ENCODE measurements around the gene INTS11.

Gene INTS11

DNA sequence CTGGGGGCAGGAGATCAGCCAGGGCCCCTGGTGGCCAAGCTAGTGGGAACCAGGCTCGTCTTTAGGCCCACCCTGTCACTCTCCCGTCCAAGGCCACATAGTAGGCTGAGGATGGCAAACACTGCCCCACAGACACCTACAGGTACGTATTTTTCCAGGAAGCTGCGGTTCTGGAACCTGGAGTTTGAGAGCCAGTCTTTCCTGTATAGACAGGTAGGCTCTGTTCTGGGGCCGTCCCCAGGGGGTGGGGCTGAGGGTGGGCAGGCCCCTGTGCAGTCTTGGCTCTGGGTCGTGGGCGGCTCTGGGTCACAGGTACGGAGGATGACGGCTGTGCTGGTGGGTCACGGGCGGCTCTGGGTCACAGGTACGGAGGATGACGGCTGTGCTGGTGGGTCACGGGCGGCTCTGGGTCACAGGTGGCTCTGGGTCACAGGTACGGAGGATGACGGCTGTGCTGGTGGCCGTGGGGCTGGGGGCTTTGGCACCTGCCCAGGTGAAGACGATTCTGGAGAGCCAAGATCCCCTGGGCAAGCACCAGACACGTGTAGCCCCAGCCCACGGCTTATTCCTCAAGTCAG is 13.9 kb downstream of the INTS11 start:
- TF ChIP-seq JUND (IDR thresholded peaks at IDR 0.05; ENCODE audit: low read depth): no peak
- peak in 1 of 2 experiments; percentile 83 for DNase-seq (ENCODE audit: low read depth in 1 of 2, low spot score in 1 of 2)
- in situ Hi-C loops (cut with HindIII; ENCODE audit: low pct_unique_long_range_greater_than_20kb, low sequenced_read_pairs): no loop called here

DNA sequence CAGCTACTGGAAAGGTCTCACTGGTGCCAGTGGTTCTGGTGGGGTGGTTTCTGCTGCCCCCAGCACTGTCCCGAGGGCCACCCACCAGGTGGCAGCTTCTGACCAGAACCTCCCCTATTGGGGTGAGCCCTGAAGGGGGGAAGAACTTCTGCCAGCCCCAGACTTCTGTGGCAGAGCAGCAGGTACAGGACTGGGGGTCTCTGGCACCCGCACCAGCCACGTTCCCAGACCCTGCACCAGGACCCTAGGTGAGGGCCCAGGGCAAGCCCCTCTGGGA is 14.4 kb downstream of the INTS11 start:
- DNase-seq (ENCODE audit: low read depth in 1 of 2, low spot score in 1 of 2): no peak
- in situ Hi-C loops (cut with HindIII; ENCODE audit: low pct_unique_long_range_greater_than_20kb, low sequenced_read_pairs): no loop called here
- TF ChIP-seq JUND (IDR thresholded peaks at IDR 0.05; ENCODE audit: low read depth): no peak

GRCh38 chr1:1309251-1310108 is 15.0 kb downstream of the INTS11 start:
- no peak for TF ChIP-seq JUND (IDR thresholded peaks at IDR 0.05; ENCODE audit: low read depth)
- in situ Hi-C loops (cut with HindIII; ENCODE audit: low pct_unique_long_range_greater_than_20kb, low sequenced_read_pairs): no loop called here
- peak in 1 of 2 experiments; percentile 52 for DNase-seq (ENCODE audit: low read depth in 1 of 2, low spot score in 1 of 2)

DNA sequence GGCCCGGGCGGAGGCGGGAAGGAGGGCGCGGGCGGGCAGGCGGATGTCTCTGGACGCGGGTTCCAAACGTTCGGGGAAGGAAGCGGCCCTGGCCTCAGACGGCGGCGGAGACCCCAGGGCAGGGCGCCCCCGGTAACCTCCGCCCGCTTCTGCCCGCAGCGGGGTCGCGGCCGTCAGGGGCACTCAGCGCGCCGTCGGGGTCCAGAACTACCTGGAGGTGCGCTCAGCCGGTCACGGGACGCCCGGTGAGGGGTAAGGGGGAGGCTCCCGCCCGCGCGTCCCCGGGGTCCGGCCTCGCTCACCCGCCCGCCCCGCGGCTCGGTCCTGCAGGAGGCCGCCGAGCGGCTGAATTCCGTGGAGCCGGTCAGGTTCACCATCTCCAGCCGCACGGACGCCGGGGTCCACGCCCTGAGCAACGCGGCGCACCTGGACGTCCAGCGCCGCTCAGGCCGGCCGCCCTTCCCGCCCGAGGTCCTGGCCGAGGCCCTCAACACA is 15.7 kb downstream of the INTS11 start:
- TF ChIP-seq JUND (IDR thresholded peaks at IDR 0.05; ENCODE audit: low read depth): no peak

DNA sequence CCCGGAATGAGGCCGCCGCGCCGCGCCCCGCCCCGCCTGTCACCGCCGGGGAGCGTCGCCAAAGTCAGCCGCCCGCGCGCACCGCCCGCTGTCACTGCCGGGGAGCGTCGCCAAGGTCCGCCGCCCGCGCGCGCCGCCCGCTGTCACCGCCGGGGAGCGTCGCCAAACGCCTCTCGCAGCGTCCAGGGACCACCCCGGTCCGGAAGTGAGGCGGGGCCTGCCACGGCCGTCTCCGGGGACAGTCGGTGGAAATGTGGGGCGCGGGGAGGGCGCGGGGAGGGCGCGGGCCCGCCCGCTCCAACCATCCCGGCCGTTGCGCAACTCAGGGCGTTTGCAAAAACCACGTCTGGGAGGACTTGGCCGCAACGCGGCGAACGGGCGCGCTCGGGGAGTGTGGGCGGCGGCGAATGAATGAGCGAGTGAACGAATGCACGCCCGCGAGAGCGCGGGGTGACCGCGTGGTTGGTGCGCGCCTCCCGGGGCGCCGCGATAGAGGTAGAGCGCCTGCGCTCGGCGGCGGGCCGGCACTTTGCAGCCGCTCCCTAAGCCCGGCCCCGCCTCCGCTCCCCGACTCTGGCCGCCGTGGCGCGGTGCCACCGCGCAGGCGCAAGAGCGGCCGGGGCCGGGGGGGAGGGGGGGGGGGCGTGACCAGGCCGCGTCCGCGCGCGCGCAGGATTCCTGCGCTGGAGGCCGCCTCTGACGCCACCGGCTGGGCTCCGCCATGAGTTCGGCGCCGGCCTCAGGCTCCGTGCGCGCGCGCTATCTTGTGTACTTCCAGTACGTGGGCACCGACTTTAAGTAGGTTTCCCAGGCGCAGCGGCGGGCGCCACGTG is 16.3 kb downstream of the INTS11 start, which contains the start of the genes ACAP3 and PUSL1:
Gene ACAP3, minus strand, starts transcription at position 8 of the 833 bp plus-strand sequence. CDS start 115 bp downstream, outside the sequence.
Gene PUSL1, plus strand, starts transcription at position 675 of the 833 bp plus-strand sequence. Its CDS starts 47 bp downstream, at position 722.
- in situ Hi-C loops (cut with HindIII; ENCODE audit: low pct_unique_long_range_greater_than_20kb, low sequenced_read_pairs): no loop called here
- DNase-seq (ENCODE audit: low read depth in 1 of 2, low spot score in 1 of 2): peak; percentile 89 to 91

More for the DNA sequence above, 15.7 kb downstream of the INTS11 start:
- in situ Hi-C loops (cut with HindIII; ENCODE audit: low pct_unique_long_range_greater_than_20kb, low sequenced_read_pairs): no loop called here
- no peak for DNase-seq (ENCODE audit: low read depth in 1 of 2, low spot score in 1 of 2)

GRCh38 chr1:1307261-1307922 is 17.1 kb downstream of the INTS11 start:
- TF ChIP-seq JUND (IDR thresholded peaks at IDR 0.05; ENCODE audit: low read depth): no peak
- peak in 1 of 2 experiments; percentile 51 for DNase-seq (ENCODE audit: low read depth in 1 of 2, low spot score in 1 of 2)
- in situ Hi-C loops (cut with HindIII; ENCODE audit: low pct_unique_long_range_greater_than_20kb, low sequenced_read_pairs): no loop called here

More for the DNA sequence above, 16.3 kb downstream of the INTS11 start, which contains the start of the genes ACAP3 and PUSL1:
- TF ChIP-seq JUND (IDR thresholded peaks at IDR 0.05; ENCODE audit: low read depth): no peak

GRCh38 chr1:1306661-1307260 is 17.7 kb downstream of the INTS11 start:
- in situ Hi-C loops (cut with HindIII; ENCODE audit: low pct_unique_long_range_greater_than_20kb, low sequenced_read_pairs): no loop called here
- TF ChIP-seq JUND (IDR thresholded peaks at IDR 0.05; ENCODE audit: low read depth): no peak

DNA sequence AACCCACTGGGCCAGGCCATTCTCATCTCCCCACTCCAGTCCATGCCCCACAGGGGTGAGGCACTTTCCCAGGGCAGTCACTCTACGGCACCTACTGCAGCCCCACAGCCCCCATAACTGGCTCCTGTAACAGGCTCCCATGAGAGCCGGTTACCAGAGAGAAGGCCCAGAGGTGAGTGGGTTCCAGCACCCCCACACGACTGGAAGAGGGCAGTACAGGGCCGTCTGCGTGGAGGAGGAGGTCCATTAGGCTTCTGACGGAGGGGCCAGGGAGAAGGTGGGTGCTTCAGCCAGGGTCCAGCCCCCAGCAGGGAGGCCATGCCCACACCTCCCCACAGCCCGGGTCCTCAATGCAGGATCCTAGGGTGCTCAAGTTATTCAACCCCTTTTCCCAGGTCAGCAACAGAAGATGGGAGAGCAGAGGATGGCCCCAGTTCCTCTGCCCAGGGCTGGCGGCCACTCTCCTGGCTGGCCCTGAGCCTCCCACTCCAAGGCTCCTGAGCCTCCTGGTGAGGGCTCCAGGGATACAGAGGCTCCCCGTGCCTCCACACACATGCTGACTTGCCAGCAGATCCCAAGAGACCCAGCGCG is 18.3 kb downstream of the INTS11 start:
- in situ Hi-C loops (cut with HindIII; ENCODE audit: low pct_unique_long_range_greater_than_20kb, low sequenced_read_pairs): no loop called here
- TF ChIP-seq JUND (IDR thresholded peaks at IDR 0.05; ENCODE audit: low read depth): no peak
- no peak for DNase-seq (ENCODE audit: low read depth in 1 of 2, low spot score in 1 of 2)

More at GRCh38 chr1:1306661-1307260, 17.7 kb downstream of the INTS11 start:
- DNase-seq (ENCODE audit: low read depth in 1 of 2, low spot score in 1 of 2): no peak

- in situ Hi-C loops (cut with HindIII; ENCODE audit: low pct_unique_long_range_greater_than_20kb, low sequenced_read_pairs): no loop called here
- no peak for DNase-seq (ENCODE audit: low read depth in 1 of 2, low spot score in 1 of 2)
These were observed 19.0 kb downstream of the INTS11 start for GRCh38 chr1:1305300-1306069.

GRCh38 chr1:1304331-1305299 is 19.8 kb downstream of the INTS11 start:
- TF ChIP-seq JUND (IDR thresholded peaks at IDR 0.05; ENCODE audit: low read depth): no peak
- no peak for DNase-seq (ENCODE audit: low read depth in 1 of 2, low spot score in 1 of 2)
- in situ Hi-C loops (cut with HindIII; ENCODE audit: low pct_unique_long_range_greater_than_20kb, low sequenced_read_pairs): no loop called here

More at GRCh38 chr1:1305300-1306069, 19.0 kb downstream of the INTS11 start:
- TF ChIP-seq JUND (IDR thresholded peaks at IDR 0.05; ENCODE audit: low read depth): no peak
